Liver (tissue), 9 donors: ENCODE results near the gene MSL1. TPM values are rescaled to one million over a fixed set of nuclear protein-coding genes. Genes with fewer than 3 reads are reported as not detected.

Experiments
- DNase-seq: peaks from one replicate; pipeline ENCODE4 v3.0.0-alpha.2; 2017; ENCODE audit warnings: low spot score
- H3K27ac ChIP-seq, 2 donors: one replicate each; pipeline ENCODE4 v1.7.0; 2013; ENCODE audit warnings: inconsistent platforms in 2 of 2, low read length in 2 of 2, control low read depth in 1 of 2, low read depth in 1 of 2, mild to moderate bottlenecking in 1 of 2
- H3K27me3 ChIP-seq, 4 donors: one replicate each; pipeline versions ENCODE4 v1.6.1 to v1.7.0; 2013; ENCODE audit warnings: low read length in 3 of 4, inconsistent platforms in 1 of 4, mild to moderate bottlenecking in 1 of 4, moderate library complexity in 1 of 4; ENCODE audit not compliant: control insufficient read depth in 4 of 4, insufficient read depth in 4 of 4
- H3K36me3 ChIP-seq, 4 donors: one replicate each; pipeline versions ENCODE4 v1.6.1 to v1.7.0; 2013; ENCODE audit warnings: low read length in 3 of 4, mild to moderate bottlenecking in 3 of 4, low read depth in 1 of 4, moderate library complexity in 1 of 4; ENCODE audit not compliant: control insufficient read depth in 4 of 4, insufficient read depth in 3 of 4
- H3K4me1 ChIP-seq, 4 donors: one replicate each; pipeline versions ENCODE4 v1.6.1 to v1.7.0; 2013; ENCODE audit warnings: low read length in 3 of 4, mild to moderate bottlenecking in 3 of 4, moderate library complexity in 1 of 4; ENCODE audit not compliant: control insufficient read depth in 4 of 4, insufficient read depth in 4 of 4
- H3K4me3 ChIP-seq, 3 donors: one replicate each; pipeline versions ENCODE4 v1.6.1 to v1.7.0; 2013; ENCODE audit warnings: low read length in 3 of 3, control low read depth in 1 of 3, low read depth in 1 of 3, mild to moderate bottlenecking in 1 of 3
- H3K9ac ChIP-seq, 2 donors: one replicate each; pipeline ENCODE4 v1.7.0; 2013; ENCODE audit warnings: low read length in 2 of 2, mild to moderate bottlenecking in 2 of 2, moderate library complexity in 2 of 2, control low read depth in 1 of 2, low read depth in 1 of 2
- H3K9me3 ChIP-seq, 4 donors: one replicate each; pipeline versions ENCODE4 v1.6.1 to v1.7.0; 2013; ENCODE audit warnings: low read length in 3 of 4; ENCODE audit not compliant: control insufficient read depth in 4 of 4
- ATF3 ChIP-seq: IDR thresholded peaks from 2 replicates; pipeline ENCODE4 v1.6.1; 2016; ENCODE audit warnings: antibody characterized with exemption
- CTCF ChIP-seq: fragments of 150-350 bp; IDR thresholded peaks from 2 replicates; pipeline ENCODE4 v1.5.1; 2017; ENCODE audit warnings: improper control_type of control experiment, low read depth, low read length; ENCODE audit not compliant: missing input control
- EGR1 ChIP-seq, 2 donors: IDR thresholded peaks; 2 replicates each; pipeline ENCODE4 v1.6.1; 2016 to 2018; ENCODE audit warnings: antibody characterized with exemption in 2 of 2, low read depth in 2 of 2
- FOXA1 ChIP-seq: IDR thresholded peaks from 2 replicates; pipeline ENCODE4 v1.6.1; 2016; ENCODE audit warnings: antibody characterized with exemption
- FOXA2 ChIP-seq: IDR thresholded peaks from 2 replicates; pipeline ENCODE4 v1.6.1; 2016; ENCODE audit warnings: antibody characterized with exemption
- GABPA ChIP-seq, 2 donors: IDR thresholded peaks in 1 of 2; conservative IDR thresholded peaks in 1 of 2; 2 replicates each; pipeline ENCODE4 v1.6.1; 2016; ENCODE audit warnings: antibody characterized with exemption in 2 of 2, mild to moderate bottlenecking in 1 of 2, moderate library complexity in 1 of 2
- HNF4G ChIP-seq: IDR thresholded peaks from 2 replicates; pipeline ENCODE4 v1.6.1; 2016; ENCODE audit warnings: antibody characterized with exemption
- JUND ChIP-seq, 2 donors: IDR thresholded peaks; 2 replicates each; pipeline ENCODE4 v1.6.1; 2016; ENCODE audit warnings: antibody characterized with exemption in 2 of 2
- MAX ChIP-seq: IDR thresholded peaks from 2 replicates; pipeline ENCODE4 v1.6.1; 2016; ENCODE audit warnings: antibody characterized with exemption
- RAD21 ChIP-seq, 2 donors: IDR thresholded peaks; 2 replicates each; pipeline ENCODE4 v1.6.1; 2016; ENCODE audit warnings: antibody characterized with exemption in 2 of 2, mild to moderate bottlenecking in 2 of 2
- REST ChIP-seq: IDR thresholded peaks from 2 replicates; pipeline ENCODE4 v1.6.1; 2016; ENCODE audit warnings: antibody characterized with exemption, mild to moderate bottlenecking
- RXRA ChIP-seq, 2 donors: IDR thresholded peaks; 2 replicates each; pipeline ENCODE4 v1.6.1; 2017 to 2018; ENCODE audit warnings: antibody characterized with exemption in 2 of 2, mild to moderate bottlenecking in 1 of 2
- YY1 ChIP-seq: IDR thresholded peaks from 2 replicates; pipeline ENCODE4 v1.6.1; 2016; ENCODE audit warnings: antibody characterized with exemption, mild to moderate bottlenecking
- ZBTB33 ChIP-seq: IDR thresholded peaks from 2 replicates; pipeline ENCODE4 v1.6.1; 2016; ENCODE audit warnings: antibody characterized with exemption
- WGBS: extraction: QIAGEN DNeasy Blood & Tissue Kit; methylation state at CpG from one replicate; pipeline ENCODE4 v1.1.7; 2013; 5-methylcytosine and 5-hydroxymethylcytosine counted together
- polyA plus RNA-seq, 2 donors: library from polyadenylated mRNA; stranded (reverse) in 1 of 2; unstranded in 1 of 2; fragments of 200-250 nt in 1 of 2; fragments of >200 nt in 1 of 2; fragmentation: Nextera tagmentation in 1 of 2; extraction: Ambion mirVana in 1 of 2; gene quantifications; one replicate each; pipeline versions ENCODE4 v1.2.1 to v1.2.3, GENCODE V29; 2013 to 2015
- total RNA-seq, 2 donors: library from RNA; depleted of rRNA; stranded (reverse); fragments of >200 nt; gene quantifications; one replicate each; pipeline ENCODE4 v1.2.3, GENCODE V29; 2014
- donor health status: healthy.
- donor health status: healthy.
- donor health status: healthy.
- donor health status: healthy.
- donor health status: healthy.

MSL1 gene
- total and polyA plus RNA-seq, 4 donors, result 7.9 to 43.7 (median 23.6) TPM

GRCh38 chr17:40086150-40087044 lies 35.4 kb upstream of the MSL1 start:
- Histone ChIP-seq H3K9ac (no peak overlapping the region), H3K27ac (no peak overlapping the region), H3K4me1 (no peaks in the 10 kb centered on the region)

GRCh38 chr17:40087049-40087794 lies 34.5 kb upstream of the MSL1 start:
- Histone ChIP-seq H3K4me1 (no peaks in the 10 kb centered on the region), H3K27ac (no peak overlapping the region), H3K4me3 (no peak overlapping the region), H3K27me3 (no peaks in the 10 kb centered on the region), H3K9me3 (no peaks in the 10 kb centered on the region), H3K9ac (no peak overlapping the region), H3K36me3 (peaks cover 1 to 19% (median 5%) of the 10 kb centered on the region in 4 donors)
- no peak for DNase-seq
- TF ChIP-seq GABPA (IDR thresholded peaks at IDR 0.05 in 1 of 2, conservative IDR thresholded peaks at IDR 0.05 in 1 of 2), result no peak
- TF ChIP-seq YY1, result no peak
- no peak for TF ChIP-seq MAX
- TF ChIP-seq REST, result no peak
- no peak for TF ChIP-seq FOXA2
- no peak for TF ChIP-seq FOXA1
- no peak for TF ChIP-seq HNF4G
- no peak for TF ChIP-seq RAD21 (IDR thresholded peaks at IDR 0.05)
- no peak for TF ChIP-seq JUND (IDR thresholded peaks at IDR 0.05)
- no peak for TF ChIP-seq ZBTB33
- no peak for TF ChIP-seq ATF3
- no peak for TF ChIP-seq RXRA (IDR thresholded peaks at IDR 0.05)
- TF ChIP-seq EGR1 (IDR thresholded peaks at IDR 0.05; ENCODE audit: low read depth in 2 of 2), result no peak
- WGBS, result 83% methylated on average over 6 of the region's 6 CpGs

More at GRCh38 chr17:40086150-40087044, 35.4 kb upstream of the MSL1 start:
- Histone ChIP-seq H3K9me3 (no peaks in the 10 kb centered on the region), H3K36me3 (peaks cover 1 to 19% (median 5%) of the 10 kb centered on the region in 4 donors), H3K27me3 (no peaks in the 10 kb centered on the region), H3K4me3 (no peak overlapping the region)
- DNase-seq, result peak; percentile 73
- 61% methylated on average over 17 of the region's 17 CpGs for WGBS
- TF ChIP-seq EGR1 (IDR thresholded peaks at IDR 0.05; ENCODE audit: low read depth in 2 of 2) (no peak), RAD21 (IDR thresholded peaks at IDR 0.05) (peak; percentile 86 to 94), RXRA (IDR thresholded peaks at IDR 0.05) (peak in 1 of 2 donors; percentile 61), MAX (no peak), FOXA2 (no peak), CTCF (peak; percentile 69)
